Psoas muscle (tissue), 8 donors: ENCODE results near the gene PDZD2. TPM values are rescaled to one million over a fixed set of nuclear protein-coding genes. Genes with fewer than 3 reads are reported as not detected.

Source experiments
- ATAC-seq, 4 donors: fragments of 200-7000 bp; cut with Tn5 transposase; one replicate each; pipeline ENCODE4 v1.9.1; 2020; ENCODE audit warnings: moderate library complexity in 3 of 4, mild to moderate bottlenecking in 2 of 4
- DNase-seq, 2 donors: peaks; one replicate each; pipeline ENCODE4 v3.0.0-alpha.2; 2020
- H3K27ac ChIP-seq: fragments of 200-600 bp; one replicate; pipeline ENCODE4 v1.8.0; 2022
- H3K27me3 ChIP-seq, 3 donors: fragments of 200-600 bp in 1 of 3; one replicate each; pipeline versions ENCODE4 v1.6.1 to v1.8.0; 2013 to 2022; ENCODE audit warnings: low read length in 2 of 3, mild to moderate bottlenecking in 2 of 3, moderate library complexity in 1 of 3; ENCODE audit not compliant: insufficient read depth in 3 of 3
- H3K36me3 ChIP-seq, 2 donors: fragments of 200-600 bp in 1 of 2; one replicate each; pipeline versions ENCODE4 v1.6.1 to v1.8.0; 2013 to 2022; ENCODE audit warnings: low read depth in 1 of 2, mild to moderate bottlenecking in 1 of 2, moderate library complexity in 1 of 2; ENCODE audit not compliant: insufficient read depth in 1 of 2
- H3K4me1 ChIP-seq: fragments of 200-600 bp; one replicate; pipeline ENCODE4 v1.8.0; 2022
- H3K4me3 ChIP-seq: fragments of 200-600 bp; one replicate; pipeline ENCODE4 v1.8.0; 2022; ENCODE audit warnings: mild to moderate bottlenecking
- H3K9me3 ChIP-seq: fragments of 200-600 bp; one replicate; pipeline ENCODE4 v1.8.0; 2022
- WGBS, 3 donors: extraction: QIAGEN DNeasy Blood & Tissue Kit; methylation state at CpG; one replicate each; pipeline versions ENCODE4 v1.1.6 to v1.1.7; 2013; 5-methylcytosine and 5-hydroxymethylcytosine counted together
- intact Hi-C, 2 donors: fragments of 100-400 bp; cut with DNase I; formaldehyde crosslinking; loops; one replicate each; pipeline versions ENCODE4 v1.11.0 to v1.14.2; 2022
- polyA plus RNA-seq, 3 donors: library from polyadenylated mRNA; stranded (reverse); fragments of 200-250 nt; gene quantifications; one replicate each; pipeline ENCODE4 v1.2.3, GENCODE V29; 2013
- total RNA-seq, 4 donors: library from RNA; stranded (reverse); fragmentation: NEBNext Ultra II Directional in 2 of 4; extraction: Animal tissue kit (Norgen Biotek cat#: 25700) in 2 of 4; gene quantifications; one replicate each; pipeline versions ENCODE4 v1.2.1 to v1.2.4, GENCODE V29; 2021 to 2023
- TF ChIP-seq, protein P1 (sequence below): fragments of 200-600 bp; IDR thresholded peaks from one replicate; pipeline ENCODE4 v1.8.0; 2022; ENCODE audit warnings: antibody characterized with exemption
- donor health status: healthy with polysubstance abuse.
- donor health status: DM: no; HTN: no; CAD: no; lungs with moderate emphysema.
- donor health status: Bipolar disorder and iron deficiency.
- donor health status: healthy.
- donor health status: DM: yes; HTN: yes; CAD: no.
- donor health status: DM: no; HTN: no; CAD: no.
- donor health status: DM: no; HTN: no; CAD: no.
- donor health status: DM: yes; HTN: yes; CAD: no.

Gene PDZD2
- total and polyA plus RNA-seq, 7 donors: 1.4 to 17.5 (median 4.5) TPM

DNA sequence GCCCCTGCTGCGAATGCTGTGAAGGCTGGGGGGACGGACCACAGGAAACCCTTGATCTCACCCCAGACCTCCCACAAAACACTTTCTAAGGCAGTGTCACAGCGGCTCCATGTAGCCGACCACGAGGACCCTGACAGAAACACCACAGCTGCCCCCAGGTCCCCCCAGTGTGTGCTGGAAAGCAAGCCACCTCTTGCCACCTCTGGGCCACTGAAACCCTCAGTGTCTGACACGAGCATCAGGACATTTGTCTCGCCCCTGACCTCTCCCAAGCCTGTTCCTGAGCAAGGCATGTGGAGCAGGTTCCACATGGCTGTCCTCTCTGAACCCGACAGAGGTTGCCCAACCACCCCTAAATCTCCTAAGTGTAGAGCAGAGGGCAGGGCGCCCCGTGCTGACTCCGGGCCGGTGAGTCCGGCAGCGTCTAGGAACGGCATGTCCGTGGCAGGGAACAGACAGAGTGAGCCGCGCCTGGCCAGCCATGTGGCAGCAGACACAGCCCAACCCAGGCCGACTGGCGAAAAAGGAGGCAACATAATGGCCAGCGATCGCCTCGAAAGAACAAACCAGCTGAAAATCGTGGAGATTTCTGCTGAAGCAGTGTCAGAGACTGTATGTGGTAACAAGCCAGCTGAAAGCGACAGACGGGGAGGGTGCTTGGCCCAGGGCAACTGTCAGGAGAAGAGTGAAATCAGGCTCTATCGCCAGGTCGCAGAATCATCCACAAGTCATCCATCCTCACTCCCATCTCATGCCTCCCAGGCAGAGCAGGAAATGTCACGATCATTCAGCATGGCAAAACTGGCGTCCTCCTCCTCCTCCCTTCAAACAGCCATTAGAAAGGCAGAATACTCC, 450.4 kb downstream of the PDZD2 start:
- H3K4me3 ChIP-seq: no peak overlapping the region
- intact Hi-C loops: no loop called here
- no peaks in the 10 kb centered on the region for H3K9me3 ChIP-seq
- H3K27me3 ChIP-seq: no peaks in the 10 kb centered on the region
- H3K4me1 ChIP-seq: peaks cover 12% of the 10 kb centered on the region
- ATAC-seq (peak in 2 of 4 donors; percentile 10 to 42), DNase-seq (peak in 1 of 2 donors; percentile 54)
- H3K36me3 ChIP-seq: peaks cover 0 to 13% of the 10 kb centered on the region in 2 donors
- TF ChIP-seq, protein P1, sequence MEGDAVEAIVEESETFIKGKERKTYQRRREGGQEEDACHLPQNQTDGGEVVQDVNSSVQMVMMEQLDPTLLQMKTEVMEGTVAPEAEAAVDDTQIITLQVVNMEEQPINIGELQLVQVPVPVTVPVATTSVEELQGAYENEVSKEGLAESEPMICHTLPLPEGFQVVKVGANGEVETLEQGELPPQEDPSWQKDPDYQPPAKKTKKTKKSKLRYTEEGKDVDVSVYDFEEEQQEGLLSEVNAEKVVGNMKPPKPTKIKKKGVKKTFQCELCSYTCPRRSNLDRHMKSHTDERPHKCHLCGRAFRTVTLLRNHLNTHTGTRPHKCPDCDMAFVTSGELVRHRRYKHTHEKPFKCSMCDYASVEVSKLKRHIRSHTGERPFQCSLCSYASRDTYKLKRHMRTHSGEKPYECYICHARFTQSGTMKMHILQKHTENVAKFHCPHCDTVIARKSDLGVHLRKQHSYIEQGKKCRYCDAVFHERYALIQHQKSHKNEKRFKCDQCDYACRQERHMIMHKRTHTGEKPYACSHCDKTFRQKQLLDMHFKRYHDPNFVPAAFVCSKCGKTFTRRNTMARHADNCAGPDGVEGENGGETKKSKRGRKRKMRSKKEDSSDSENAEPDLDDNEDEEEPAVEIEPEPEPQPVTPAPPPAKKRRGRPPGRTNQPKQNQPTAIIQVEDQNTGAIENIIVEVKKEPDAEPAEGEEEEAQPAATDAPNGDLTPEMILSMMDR: no peak
- WGBS, 3 donors: 92 to 94% (median 94%) methylated on average over 30 of the region's 30 CpGs
- H3K27ac ChIP-seq: no peak overlapping the region

DNA sequence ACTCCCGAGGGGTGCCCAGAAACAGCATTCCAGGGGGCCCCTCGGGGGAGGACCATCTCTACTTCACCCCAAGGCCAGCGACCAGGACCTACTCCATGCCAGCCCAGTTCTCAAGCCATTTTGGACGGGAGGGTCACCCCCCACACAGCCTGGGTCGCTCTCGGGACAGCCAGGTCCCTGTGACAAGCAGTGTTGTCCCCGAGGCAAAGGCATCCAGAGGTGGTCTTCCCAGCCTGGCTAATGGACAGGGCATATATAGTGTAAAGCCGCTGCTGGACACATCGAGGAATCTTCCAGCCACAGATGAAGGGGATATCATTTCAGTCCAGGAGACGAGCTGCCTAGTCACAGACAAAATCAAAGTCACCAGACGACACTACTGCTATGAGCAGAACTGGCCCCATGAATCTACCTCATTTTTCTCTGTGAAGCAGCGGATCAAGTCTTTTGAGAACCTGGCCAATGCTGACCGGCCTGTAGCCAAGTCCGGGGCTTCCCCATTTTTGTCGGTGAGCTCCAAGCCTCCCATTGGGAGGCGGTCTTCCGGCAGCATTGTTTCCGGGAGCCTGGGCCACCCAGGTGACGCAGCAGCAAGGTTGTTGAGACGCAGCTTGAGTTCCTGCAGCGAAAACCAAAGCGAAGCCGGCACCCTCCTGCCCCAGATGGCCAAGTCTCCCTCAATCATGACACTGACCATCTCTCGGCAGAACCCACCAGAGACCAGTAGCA, 451.3 kb downstream of the PDZD2 start:
- no peak overlapping the region for H3K27ac ChIP-seq
- intact Hi-C loops: loop anchor here (5.0 to 10.0 kb wide), 5 partner anchors 163 to 508 kb away; no protein-coding TSS in a partner anchor
- 87 to 94% (median 90%) methylated on average over 24 of the region's 24 CpGs for WGBS, 3 donors
- peaks cover 19% of the 10 kb centered on the region for H3K4me1 ChIP-seq
- H3K27me3 ChIP-seq: no peaks in the 10 kb centered on the region
- no peak overlapping the region for H3K4me3 ChIP-seq
- TF ChIP-seq, protein P1: no peak
- H3K36me3 ChIP-seq: peaks cover 0 to 13% of the 10 kb centered on the region in 2 donors
- ATAC-seq: no peak
- DNase-seq: no peak
- no peaks in the 10 kb centered on the region for H3K9me3 ChIP-seq

DNA sequence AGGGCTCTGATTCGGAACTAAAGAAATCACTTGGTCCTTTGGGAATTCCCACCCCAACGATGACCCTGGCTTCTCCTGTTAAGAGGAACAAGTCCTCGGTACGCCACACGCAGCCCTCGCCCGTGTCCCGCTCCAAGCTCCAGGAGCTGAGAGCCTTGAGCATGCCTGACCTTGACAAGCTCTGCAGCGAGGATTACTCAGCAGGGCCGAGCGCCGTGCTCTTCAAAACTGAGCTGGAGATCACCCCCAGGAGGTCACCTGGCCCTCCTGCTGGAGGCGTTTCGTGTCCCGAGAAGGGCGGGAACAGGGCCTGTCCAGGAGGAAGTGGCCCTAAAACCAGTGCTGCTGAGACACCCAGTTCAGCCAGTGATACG, 451.8 kb downstream of the PDZD2 start:
- Histone ChIP-seq H3K36me3 (peaks cover 0 to 13% of the 10 kb centered on the region in 2 donors), H3K4me3 (no peak overlapping the region), H3K9me3 (no peaks in the 10 kb centered on the region), H3K27ac (no peak overlapping the region), H3K27me3 (no peaks in the 10 kb centered on the region), H3K4me1 (peaks cover 23% of the 10 kb centered on the region)
- ATAC-seq (no peak), DNase-seq (no peak)
- intact Hi-C loops: loop anchor here (5.0 to 10.0 kb wide), 5 partner anchors 163 to 508 kb away; no protein-coding TSS in a partner anchor
- 91 to 92% (median 92%) methylated on average over 17 of the region's 17 CpGs for WGBS, 3 donors
- TF ChIP-seq, protein P1: no peak

DNA sequence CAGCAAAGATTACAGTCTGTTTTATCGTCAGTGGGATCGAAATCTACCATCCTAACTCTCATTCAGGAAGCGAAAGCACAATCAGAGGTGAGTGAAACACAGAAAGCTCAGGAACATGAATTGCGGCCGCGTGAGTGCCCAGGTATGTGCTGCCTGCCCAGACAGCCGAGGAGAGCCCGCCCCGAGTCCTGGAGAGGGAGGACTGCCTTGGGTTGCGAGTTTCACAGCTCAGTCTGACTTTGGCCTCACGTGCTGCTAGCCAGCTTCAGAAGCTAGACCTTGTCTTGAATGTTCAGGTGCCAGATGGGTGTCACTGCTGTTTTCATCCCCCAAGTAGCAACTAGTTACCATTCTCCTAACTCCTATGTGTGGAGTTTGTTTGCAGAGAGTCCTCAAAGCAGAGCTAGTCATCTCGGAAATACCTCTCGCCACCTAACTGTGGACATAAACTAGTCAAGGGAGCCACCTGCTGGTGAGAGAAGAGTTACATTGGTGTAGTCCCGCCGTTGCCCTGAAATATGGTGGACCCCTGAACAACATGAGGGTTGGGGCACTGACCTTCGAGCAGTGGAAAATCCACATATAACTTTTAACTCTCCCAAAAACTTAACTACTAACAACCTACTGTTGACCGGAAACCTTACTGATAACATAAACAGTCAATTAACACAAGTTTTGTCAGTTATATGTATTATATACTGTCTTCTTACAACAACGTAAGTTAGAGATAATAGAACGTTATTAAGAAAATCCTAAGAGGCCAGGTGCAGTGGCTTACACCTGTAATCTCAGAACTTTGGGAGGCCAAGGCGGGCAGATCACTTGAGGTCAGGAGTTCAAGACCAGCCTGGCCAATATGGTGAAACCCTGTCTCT, 454.2 kb downstream of the PDZD2 start:
- H3K9me3 ChIP-seq: no peaks in the 10 kb centered on the region
- TF ChIP-seq, protein P1: peak; percentile 85
- H3K27me3 ChIP-seq: no peaks in the 10 kb centered on the region
- DNase-seq (no peak), ATAC-seq (peak; percentile 84 to 93 (median 88))
- H3K36me3 ChIP-seq: peaks cover 0 to 20% of the 10 kb centered on the region in 2 donors
- WGBS, 3 donors: 52 to 65% (median 52%) methylated on average over 20 of the region's 20 CpGs
- intact Hi-C loops: loop anchor here (2.0 to 10.0 kb wide), 6 partner anchors 166 to 511 kb away; no protein-coding TSS in a partner anchor
- H3K4me3 ChIP-seq: no peak overlapping the region
- no peak overlapping the region for H3K27ac ChIP-seq
- H3K4me1 ChIP-seq: peaks cover 23% of the 10 kb centered on the region
